ENCODE results near the gene MACROD2.
"Not testable (repeated sequence)": the region's sequence is repeated elsewhere in the genome, so short reads cannot be mapped to it uniquely, and the experiment has no call there.

Gene MACROD2

GRCh38 chr20:14925300-14925699 lies 930.0 kb downstream of the MACROD2 start:
- FAIRE-seq (no peak), DNase-seq (ENCODE audit: insufficient read length, low spot score) (no peak)
- no peak for TF ChIP-seq CTCF (IDR thresholded peaks at IDR 0.05; ENCODE audit: insufficient read depth, missing control alignments)

- FAIRE-seq; DNase-seq (ENCODE audit: insufficient read length, low spot score): not testable (repeated sequence)
Observed at GRCh38 chr20:14926436-14926835, 931.1 kb downstream of the MACROD2 start.

- FAIRE-seq = no peak
- DNase-seq (ENCODE audit: insufficient read length, low spot score) = no peak
- no peak for TF ChIP-seq CTCF (IDR thresholded peaks at IDR 0.05; ENCODE audit: insufficient read depth, missing control alignments)
Observed at GRCh38 chr20:14928083-14928482, 932.8 kb downstream of the MACROD2 start.

GRCh38 chr20:14929388-14929787 lies 934.1 kb downstream of the MACROD2 start:
- FAIRE-seq (no peak), DNase-seq (ENCODE audit: insufficient read length, low spot score) (no peak)
- no peak for TF ChIP-seq CTCF (IDR thresholded peaks at IDR 0.05; ENCODE audit: insufficient read depth, missing control alignments)

GRCh38 chr20:14932040-14932439 lies 936.7 kb downstream of the MACROD2 start:
- DNase-seq (ENCODE audit: insufficient read length, low spot score) (no peak), FAIRE-seq (no peak)
- no peak for TF ChIP-seq CTCF (IDR thresholded peaks at IDR 0.05; ENCODE audit: insufficient read depth, missing control alignments)

- no peak for TF ChIP-seq CTCF (IDR thresholded peaks at IDR 0.05; ENCODE audit: insufficient read depth, missing control alignments)
- FAIRE-seq (no peak), DNase-seq (ENCODE audit: insufficient read length, low spot score) (no peak)
Observed at GRCh38 chr20:14935285-14935684, 940.0 kb downstream of the MACROD2 start.

GRCh38 chr20:14937021-14937420 lies 941.7 kb downstream of the MACROD2 start:
- FAIRE-seq = no peak
- no peak for TF ChIP-seq CTCF (IDR thresholded peaks at IDR 0.05; ENCODE audit: insufficient read depth, missing control alignments)
- no peak for DNase-seq (ENCODE audit: insufficient read length, low spot score)

- TF ChIP-seq CTCF (IDR thresholded peaks at IDR 0.05; ENCODE audit: insufficient read depth, missing control alignments) = no peak
- FAIRE-seq = no peak
Observed at GRCh38 chr20:14937846-14938245, 942.5 kb downstream of the MACROD2 start.

More at GRCh38 chr20:14937846-14938245, 942.5 kb downstream of the MACROD2 start:
- no peak for DNase-seq (ENCODE audit: insufficient read length, low spot score)

All from D721Med (cell line).